T-cell (primary cell): ENCODE measurements around the gene ANKFN1. TPM values are rescaled to one million over a fixed set of nuclear protein-coding genes. Genes with fewer than 3 reads are reported as not detected.

Source experiments
- ATAC-seq, 4 experiments: fragments of 200-7000 bp in 3 of 4; fragments of 150-1000 bp in 1 of 4; cut with Tn5 transposase; replicated peaks in 1 of 4; 1 replicate in 3 of 4; 2 replicates in 1 of 4; pipeline ENCODE4 v1.10.0; 2021; ENCODE audit warnings: moderate library complexity in 3 of 4, mild to moderate bottlenecking in 2 of 4, moderate number of reproducible peaks in 1 of 4
- CTCF ChIA-PET, 2 donors: fragments of 300-600 bp; sonication (Branson Sonifier 250); formaldehyde crosslinking; loops; one replicate each; lab custom pipeline; 2022; ENCODE audit warnings: antibody characterized with exemption in 2 of 2; lab: Charles Lee
- POLR2A ChIA-PET, 2 donors: fragments of 300-600 bp; sonication (Branson Sonifier 250); formaldehyde crosslinking; loops; one replicate each; lab custom pipeline; 2022; ENCODE audit warnings: antibody characterized with exemption in 2 of 2; lab: Charles Lee
- DNase-seq, 35 experiments: peaks; one replicate each; pipeline versions ENCODE4 v3.0.0 to v3.0.0-alpha.2; 2013 to 2023
- H3K27ac ChIP-seq: one replicate; pipeline ENCODE4 v1.5.1; 2013; ENCODE audit warnings: low read length
- H3K27me3 ChIP-seq, 2 experiments: replicated peaks in 1 of 2; 1 replicate in 1 of 2; 2 replicates in 1 of 2; pipeline versions ENCODE4 v1.6.1 to v1.7.0; 2013; ENCODE audit warnings: low read length in 1 of 2, mixed read lengths in 1 of 2; ENCODE audit not compliant: control insufficient read depth in 2 of 2, insufficient read depth in 2 of 2; ENCODE audit errors: extremely low read depth in 1 of 2
- H3K36me3 ChIP-seq, 2 donors: 1 replicate in 1 of 2; 2 replicates in 1 of 2; pipeline versions ENCODE4 v1.6.1 to v1.7.0; 2013; ENCODE audit warnings: low read length in 1 of 2; ENCODE audit not compliant: control insufficient read depth in 2 of 2, insufficient read depth in 1 of 2; ENCODE audit errors: extremely low read depth in 1 of 2
- H3K4me1 ChIP-seq, 2 experiments: 1 replicate in 1 of 2; 2 replicates in 1 of 2; pipeline versions ENCODE4 v1.6.1 to v1.7.0; 2013; ENCODE audit warnings: low read length in 2 of 2, mixed read lengths in 1 of 2; ENCODE audit not compliant: insufficient read depth in 2 of 2, control insufficient read depth in 1 of 2; ENCODE audit errors: extremely low read depth in 1 of 2
- H3K4me3 ChIP-seq, 2 donors: 1 replicate in 1 of 2; 2 replicates in 1 of 2; pipeline versions ENCODE4 v1.5.1 to v1.7.0; 2013; ENCODE audit warnings: mild to moderate bottlenecking in 2 of 2, low read length in 1 of 2, moderate library complexity in 1 of 2; ENCODE audit not compliant: control insufficient read depth in 1 of 2; ENCODE audit errors: extremely low read depth in 1 of 2
- H3K9me3 ChIP-seq: 2 replicates; pipeline ENCODE4 v1.7.0; 2013
- H3K27ac Mint-ChIP-seq, 2 donors: one replicate each; pipeline ENCODE4 v1.8.0; 2020 to 2021; ENCODE audit warnings: mild to moderate bottlenecking in 2 of 2, mixed read lengths in 2 of 2
- H3K27me3 Mint-ChIP-seq, 2 donors: one replicate each; pipeline ENCODE4 v1.8.0; 2021 to 2022; ENCODE audit warnings: mixed read lengths in 2 of 2
- H3K36me3 Mint-ChIP-seq: one replicate; pipeline ENCODE4 v1.8.0; 2021; ENCODE audit warnings: mixed read lengths
- H3K4me1 Mint-ChIP-seq, 3 donors: one replicate each; pipeline ENCODE4 v1.8.0; 2020 to 2022; ENCODE audit warnings: mixed read lengths in 3 of 3, mild to moderate bottlenecking in 1 of 3
- H3K4me3 Mint-ChIP-seq, 3 donors: one replicate each; pipeline ENCODE4 v1.8.0; 2020 to 2022; ENCODE audit warnings: mild to moderate bottlenecking in 3 of 3, mixed read lengths in 3 of 3, moderate library complexity in 3 of 3
- H3K9me3 Mint-ChIP-seq, 3 donors: one replicate each; pipeline ENCODE4 v1.8.0; 2020 to 2022; ENCODE audit warnings: mixed read lengths in 3 of 3
- WGBS: methylation state at CpG from one replicate; pipeline ENCODE4 v1.1.5; 2013; ENCODE audit warnings: missing lambda C conversion rate; ENCODE audit not compliant: insufficient coverage; 5-methylcytosine and 5-hydroxymethylcytosine counted together
- total RNA-seq, 35 experiments: library from RNA in 6 of 35; stranded (reverse) in 6 of 35; fragments of 120-200 nt in 1 of 35; gene quantifications; one replicate each; pipeline versions ENCODE4 v1.2.1 to v1.2.4 and lab custom pipeline; 2013 to 2026

Gene ANKFN1
- total RNA-seq, 5 donors from 2014 or later (not counting 1 experiment from before 2014, with no cell fraction given): not detected

DNA sequence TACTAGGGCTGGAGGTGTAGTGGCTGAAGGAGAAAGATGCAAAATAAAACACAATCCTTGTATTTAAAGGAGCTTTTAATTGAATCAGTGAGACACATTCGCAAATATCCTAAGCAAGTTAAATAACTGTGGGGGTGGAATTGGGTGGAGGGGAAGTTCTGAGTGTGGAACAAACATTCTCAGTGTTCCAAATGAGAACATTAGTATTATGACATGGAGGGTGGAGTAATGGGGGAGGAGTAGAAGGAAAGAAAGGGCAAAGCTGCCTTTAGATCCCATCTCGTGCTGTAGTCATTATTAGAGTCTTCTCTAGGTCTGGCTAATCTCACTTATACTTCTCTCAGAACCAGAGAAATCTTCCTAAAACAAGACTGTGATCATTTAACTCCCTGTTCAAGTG lies 169.7 kb downstream of the ANKFN1 start:
- no peaks in the 10 kb centered on the region for H3K27me3 ChIP-seq
- no peaks in the 10 kb centered on the region for H3K4me1 Mint-ChIP-seq
- DNase-seq (no peak), ATAC-seq (no peak)
- no peak overlapping the region for H3K27ac ChIP-seq
- no peaks in the 10 kb centered on the region for H3K36me3 Mint-ChIP-seq
- H3K9me3 Mint-ChIP-seq: no peaks in the 10 kb centered on the region
- H3K9me3 ChIP-seq: no peaks in the 10 kb centered on the region
- H3K27me3 Mint-ChIP-seq: peaks cover 11 to 15% of the 10 kb centered on the region in 2 donors
- H3K4me3 ChIP-seq: no peak overlapping the region
- H3K27ac Mint-ChIP-seq: no peak overlapping the region
- ChIA-PET POLR2A (no interaction called here), CTCF (no interaction called here)
- 100% methylated on average over 1 of the region's 2 CpGs for WGBS
- no peaks in the 10 kb centered on the region for H3K36me3 ChIP-seq
- H3K4me3 Mint-ChIP-seq: no peak overlapping the region
- no peaks in the 10 kb centered on the region for H3K4me1 ChIP-seq

DNA sequence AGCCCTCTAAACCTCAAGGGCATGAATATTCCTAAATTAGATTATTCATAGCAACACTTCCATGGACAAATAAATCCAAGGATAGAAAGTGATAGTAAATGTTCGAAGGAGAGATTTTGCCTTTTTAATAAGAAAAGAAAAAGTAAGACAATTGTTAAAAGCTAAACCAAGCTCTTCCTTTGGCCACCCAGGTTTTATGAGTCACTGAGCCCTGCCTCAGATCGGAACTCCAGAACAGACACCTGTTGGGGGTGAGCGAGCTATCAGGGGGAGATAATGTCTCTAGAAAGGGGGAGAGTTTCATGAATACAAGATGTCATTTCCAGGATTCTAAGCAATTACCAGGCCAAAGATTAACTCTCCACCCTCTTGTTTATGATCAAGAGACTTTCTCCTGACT lies 171.4 kb downstream of the ANKFN1 start:
- Mint-ChIP-seq H3K27ac (no peak overlapping the region), H3K4me3 (no peak overlapping the region), H3K9me3 (no peaks in the 10 kb centered on the region), H3K36me3 (no peaks in the 10 kb centered on the region), H3K27me3 (peaks cover 11 to 15% of the 10 kb centered on the region in 2 donors), H3K4me1 (no peaks in the 10 kb centered on the region)
- no peaks in the 10 kb centered on the region for H3K9me3 ChIP-seq
- ChIA-PET CTCF (interaction anchor here in 1 of 2 donors (0.6 kb wide), 1 partner anchor 1203 kb away, joined by 3 read pairs; no protein-coding TSS in a partner anchor), POLR2A (no interaction called here)
- no peak overlapping the region for H3K4me3 ChIP-seq
- H3K27me3 ChIP-seq: no peaks in the 10 kb centered on the region
- H3K36me3 ChIP-seq: no peaks in the 10 kb centered on the region
- WGBS: no CpG with 5 or more reads among the region's 3 CpGs
- H3K27ac ChIP-seq: no peak overlapping the region
- no peak for ATAC-seq
- no peak for DNase-seq
- no peaks in the 10 kb centered on the region for H3K4me1 ChIP-seq

DNA sequence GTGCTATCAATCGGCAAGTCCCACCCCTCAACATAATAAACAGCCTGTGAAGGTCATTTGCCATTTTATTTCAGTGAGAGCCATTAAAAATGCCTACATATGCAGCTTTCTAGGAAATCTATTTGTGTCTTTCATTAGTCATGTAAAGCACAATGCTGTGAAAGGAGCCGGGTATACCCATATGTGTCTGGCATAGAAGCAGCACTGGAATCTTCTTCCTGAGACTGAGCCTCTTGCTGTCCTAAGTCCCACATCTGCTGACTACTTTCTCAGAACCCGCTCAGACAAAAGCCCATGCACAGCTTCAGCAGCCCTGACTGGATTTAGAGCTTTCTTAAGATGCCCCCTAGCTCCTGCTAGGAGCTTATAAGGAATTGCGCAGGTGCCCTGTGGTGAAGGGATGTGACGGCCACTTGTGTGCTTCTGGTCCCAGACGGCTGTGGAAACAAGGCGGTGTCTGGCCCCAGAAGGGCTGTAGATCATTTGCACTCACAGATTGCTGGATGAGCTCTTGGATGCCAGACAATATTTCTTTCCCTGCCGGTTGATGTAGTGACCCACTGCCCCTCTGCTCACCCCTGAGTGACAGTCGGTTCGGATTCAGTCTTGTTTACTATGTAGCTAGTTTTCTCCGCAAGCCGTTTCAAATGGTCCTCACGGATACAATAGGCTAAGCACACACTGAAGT lies 172.2 kb downstream of the ANKFN1 start:
- peaks cover 9 to 15% of the 10 kb centered on the region in 2 donors for H3K27me3 Mint-ChIP-seq
- no peaks in the 10 kb centered on the region for H3K4me1 ChIP-seq
- no peaks in the 10 kb centered on the region for H3K9me3 ChIP-seq
- H3K9me3 Mint-ChIP-seq: no peaks in the 10 kb centered on the region
- no peak overlapping the region for H3K4me3 ChIP-seq
- H3K4me3 Mint-ChIP-seq: no peak overlapping the region
- no peaks in the 10 kb centered on the region for H3K36me3 ChIP-seq
- H3K27ac Mint-ChIP-seq: no peak overlapping the region
- no peaks in the 10 kb centered on the region for H3K4me1 Mint-ChIP-seq
- ChIA-PET CTCF (interaction anchor here in 1 of 2 donors (0.6 kb wide), 1 partner anchor 511 kb away, joined by 3 read pairs; no protein-coding TSS in a partner anchor), POLR2A (no interaction called here)
- 90% methylated on average over 11 of the region's 13 CpGs for WGBS
- no peaks in the 10 kb centered on the region for H3K36me3 Mint-ChIP-seq
- ATAC-seq: no peak
- no peak overlapping the region for H3K27ac ChIP-seq
- DNase-seq: no peak
- no peaks in the 10 kb centered on the region for H3K27me3 ChIP-seq

DNA sequence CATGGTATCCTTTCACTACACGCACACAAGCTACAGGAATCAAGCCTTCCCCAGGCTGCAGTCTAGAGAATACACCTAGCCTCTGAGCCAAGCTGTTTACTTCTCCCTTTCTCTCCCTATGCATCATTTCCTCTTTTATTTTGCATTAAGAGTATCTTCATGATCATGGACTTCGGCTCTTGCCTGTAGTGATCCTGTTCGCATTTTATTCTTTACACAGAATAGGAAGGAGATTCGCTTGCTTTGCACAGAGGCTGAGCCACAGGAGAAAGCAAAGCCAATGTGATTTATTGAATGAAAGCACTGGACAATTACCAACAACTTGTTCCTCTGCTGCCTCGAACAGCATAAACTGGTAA lies 172.7 kb downstream of the ANKFN1 start:
- no peak overlapping the region for H3K27ac Mint-ChIP-seq
- Histone ChIP-seq H3K4me1 (no peaks in the 10 kb centered on the region), H3K27ac (no peak overlapping the region), H3K4me3 (no peak overlapping the region), H3K27me3 (no peaks in the 10 kb centered on the region), H3K36me3 (no peaks in the 10 kb centered on the region), H3K9me3 (no peaks in the 10 kb centered on the region)
- ChIA-PET POLR2A (no interaction called here), CTCF (no interaction called here)
- no peak for DNase-seq
- peaks cover 6 to 15% of the 10 kb centered on the region in 2 donors for H3K27me3 Mint-ChIP-seq
- no peaks in the 10 kb centered on the region for H3K4me1 Mint-ChIP-seq
- no peak for ATAC-seq
- no peak overlapping the region for H3K4me3 Mint-ChIP-seq
- no peaks in the 10 kb centered on the region for H3K9me3 Mint-ChIP-seq
- no peaks in the 10 kb centered on the region for H3K36me3 Mint-ChIP-seq
- 86% methylated on average over 1 of the region's 5 CpGs for WGBS

DNA sequence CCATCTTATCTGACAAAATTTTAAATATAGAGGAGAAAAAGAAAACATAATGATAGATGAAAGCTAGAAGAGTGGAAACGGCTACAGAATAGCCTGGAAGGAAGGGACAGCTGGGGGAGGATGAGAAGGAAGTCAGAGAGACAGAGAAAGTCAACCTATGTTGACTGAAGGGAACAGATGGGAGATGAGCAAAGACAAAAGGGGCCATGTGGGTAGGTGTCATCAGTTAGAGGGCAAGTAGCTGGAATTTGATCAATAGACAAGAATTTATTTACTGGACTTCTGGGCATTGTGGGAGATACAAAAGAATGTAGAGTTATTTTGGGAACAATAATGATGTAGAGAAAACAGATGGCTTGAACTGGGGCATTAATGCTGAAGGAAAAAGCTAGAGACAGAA lies 194.4 kb downstream of the ANKFN1 start:
- ATAC-seq (no peak), DNase-seq (no peak)
- no peaks in the 10 kb centered on the region for H3K4me1 ChIP-seq
- H3K27ac ChIP-seq: no peak overlapping the region
- WGBS: 50% methylated on average over 1 of the region's 1 CpG
- Mint-ChIP-seq H3K27ac (no peak overlapping the region), H3K4me3 (no peak overlapping the region), H3K36me3 (no peaks in the 10 kb centered on the region), H3K9me3 (peaks cover 0 to 9% (median 2%) of the 10 kb centered on the region in 3 donors), H3K27me3 (peaks cover 15 to 24% of the 10 kb centered on the region in 2 donors), H3K4me1 (no peaks in the 10 kb centered on the region)
- no peaks in the 10 kb centered on the region for H3K9me3 ChIP-seq
- no peaks in the 10 kb centered on the region for H3K36me3 ChIP-seq
- H3K27me3 ChIP-seq: no peaks in the 10 kb centered on the region
- ChIA-PET POLR2A (no interaction called here), CTCF (no interaction called here)
- no peak overlapping the region for H3K4me3 ChIP-seq

DNA sequence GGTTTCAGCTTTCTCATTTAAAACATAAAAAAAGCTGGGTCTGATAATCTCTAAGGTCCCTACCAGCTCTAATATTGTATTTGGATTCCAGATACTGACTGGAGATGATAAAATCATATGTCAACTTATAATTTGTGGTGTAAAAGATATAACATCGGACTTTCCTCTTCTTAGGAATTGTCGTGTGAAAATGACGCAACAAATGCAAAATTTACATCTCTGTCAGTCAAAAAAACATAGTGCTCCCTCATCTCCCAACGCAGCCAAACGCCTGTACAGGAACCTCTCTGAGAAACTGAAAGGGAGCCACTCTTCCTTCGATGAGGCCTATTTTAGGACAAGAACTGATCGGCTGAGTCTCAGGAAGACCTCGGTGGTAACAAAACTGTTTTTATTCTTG lies 197.3 kb downstream of the ANKFN1 start:
- Histone ChIP-seq H3K9me3 (no peaks in the 10 kb centered on the region), H3K4me1 (no peaks in the 10 kb centered on the region), H3K27me3 (no peaks in the 10 kb centered on the region), H3K4me3 (no peak overlapping the region), H3K27ac (no peak overlapping the region), H3K36me3 (no peaks in the 10 kb centered on the region)
- Mint-ChIP-seq H3K36me3 (no peaks in the 10 kb centered on the region), H3K4me3 (no peak overlapping the region), H3K4me1 (no peaks in the 10 kb centered on the region), H3K9me3 (no peaks in the 10 kb centered on the region), H3K27ac (no peak overlapping the region), H3K27me3 (peaks cover 10 to 11% of the 10 kb centered on the region in 2 donors)
- POLR2A ChIA-PET: no interaction called here
- DNase-seq (no peak), ATAC-seq (no peak)
- whole genome bisulfite sequencing: 89% methylated on average over 4 of the region's 8 CpGs
- CTCF ChIA-PET: no interaction called here
